RPMI7951 (cell line): ENCODE data around the gene SMIM10. TPM values are rescaled to one million over a fixed set of nuclear protein-coding genes. Genes with fewer than 3 reads are reported as not detected.
"Not testable (repeated sequence)": the region's sequence is repeated elsewhere in the genome, so short reads cannot be mapped to it uniquely, and the experiment has no call there.

ENCODE experiments used
- DNase-seq: peaks from one replicate; pipeline ENCODE4 v3.0.0-alpha.2; 2012; ENCODE audit warnings: low read depth
- total RNA-seq: library from RNA; depleted of rRNA; stranded (reverse); fragments of >200 nt; shearing (Covaris generic); gene quantifications from 2 replicates; pipeline ENCODE4 v1.2.3, GENCODE V29; 2014; rRNA removed

Gene SMIM10
- total RNA-seq: 5.8 and 8.2 TPM in 2 replicates

GRCh38 chrX:134990801-134991481 is at the start of gene SMIM10:
SMIM10 (plus strand) TSS chrX:134990991; CDS start chrX:134991096, 105 bp downstream.
- DNase-seq: peak; percentile 85

DNA sequence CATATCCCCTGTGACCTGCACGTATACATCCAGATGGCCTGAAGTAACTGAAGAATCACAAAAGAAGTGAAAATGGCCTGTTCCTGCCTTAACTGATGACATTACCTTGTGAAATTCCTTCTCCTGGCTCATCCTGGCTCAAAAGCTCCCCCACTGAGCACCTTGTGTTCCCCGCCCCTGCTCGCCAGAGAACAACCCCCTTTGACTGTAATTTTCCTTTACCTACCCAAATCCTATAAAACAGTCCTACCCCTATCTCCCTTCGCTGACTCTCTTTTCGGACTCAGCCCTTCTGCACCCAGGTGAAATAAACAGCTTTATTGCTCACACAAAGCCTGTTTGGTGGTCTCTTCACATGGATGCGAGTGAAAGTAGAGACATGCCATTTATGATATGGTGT is 44.4 kb upstream of the SMIM10 start:
- DNase-seq: not testable (repeated sequence)

GRCh38 chrX:134948333-134949241 is 42.2 kb upstream of the SMIM10 start:
- DNase-seq: peak; percentile 72

- peak; percentile 40 for DNase-seq
These were observed 41.5 kb upstream of the SMIM10 start for GRCh38 chrX:134949271-134949670.

GRCh38 chrX:134957836-134958235 is 33.0 kb upstream of the SMIM10 start:
- no peak for DNase-seq

DNA sequence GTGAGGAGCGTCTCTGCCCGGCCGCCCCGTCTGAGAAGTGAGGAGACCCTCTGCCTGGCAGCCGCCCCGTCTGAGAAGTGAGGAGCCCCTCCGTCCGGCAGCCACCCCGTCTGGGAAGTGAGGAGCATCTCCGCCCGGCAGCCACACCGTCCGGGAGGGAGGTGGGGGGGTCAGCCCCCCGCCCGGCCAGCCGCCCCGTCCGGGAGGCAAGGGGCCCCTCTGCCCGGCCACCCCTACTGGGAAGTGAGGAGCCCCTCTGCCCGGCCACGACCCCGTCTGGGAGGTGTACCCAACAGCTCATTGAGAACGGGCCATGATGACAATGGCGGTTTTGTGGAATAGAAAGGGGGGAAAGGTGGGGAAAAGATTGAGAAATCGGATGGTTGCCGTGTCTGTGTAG is 30.4 kb upstream of the SMIM10 start:
- not testable (repeated sequence) for DNase-seq

DNA sequence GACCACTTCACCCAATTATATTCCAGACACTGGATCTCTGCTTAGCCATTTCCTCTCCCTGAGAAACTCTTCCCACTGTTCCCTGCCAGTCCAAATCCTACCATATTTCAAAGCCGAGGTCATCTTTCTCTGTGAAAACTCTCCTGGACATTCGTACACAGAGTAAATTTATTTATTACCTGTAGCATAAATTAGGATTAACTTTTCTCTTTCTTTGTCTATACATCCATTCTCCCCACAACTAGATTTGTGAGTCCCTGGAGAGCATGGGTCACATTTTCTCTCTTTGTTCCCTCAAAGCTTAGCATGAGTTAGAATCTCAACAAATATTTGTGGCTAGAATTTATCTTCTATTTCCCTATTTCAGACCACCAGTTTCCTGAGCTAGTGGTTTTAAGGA is 27.8 kb upstream of the SMIM10 start:
- no peak for DNase-seq

- DNase-seq: peak; percentile 53
These were observed 21.1 kb upstream of the SMIM10 start for GRCh38 chrX:134969726-134970125.

- DNase-seq: no peak
These were observed 18.9 kb upstream of the SMIM10 start for GRCh38 chrX:134971926-134972325.

GRCh38 chrX:134975516-134975915 is 15.3 kb upstream of the SMIM10 start:
- peak; percentile 36 for DNase-seq

DNA sequence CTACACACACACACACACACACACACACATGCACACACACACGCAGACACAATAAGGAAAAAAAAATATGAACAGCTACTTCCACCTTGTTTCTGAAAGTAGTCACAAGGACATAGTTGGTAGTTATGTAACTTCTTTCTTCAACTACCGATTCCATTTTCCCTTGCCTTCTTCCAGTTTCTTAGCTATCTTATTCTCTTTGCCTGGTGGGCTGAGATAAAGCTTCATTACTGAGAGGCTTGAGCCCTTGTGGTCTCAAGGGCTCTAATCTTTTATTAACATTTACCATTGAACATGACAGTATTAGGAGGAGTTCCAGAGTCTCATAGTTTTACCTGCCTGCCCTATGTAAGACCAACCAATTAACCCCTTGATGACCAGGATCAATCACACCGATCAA is 8.9 kb upstream of the SMIM10 start:
- DNase-seq: no peak

DNA sequence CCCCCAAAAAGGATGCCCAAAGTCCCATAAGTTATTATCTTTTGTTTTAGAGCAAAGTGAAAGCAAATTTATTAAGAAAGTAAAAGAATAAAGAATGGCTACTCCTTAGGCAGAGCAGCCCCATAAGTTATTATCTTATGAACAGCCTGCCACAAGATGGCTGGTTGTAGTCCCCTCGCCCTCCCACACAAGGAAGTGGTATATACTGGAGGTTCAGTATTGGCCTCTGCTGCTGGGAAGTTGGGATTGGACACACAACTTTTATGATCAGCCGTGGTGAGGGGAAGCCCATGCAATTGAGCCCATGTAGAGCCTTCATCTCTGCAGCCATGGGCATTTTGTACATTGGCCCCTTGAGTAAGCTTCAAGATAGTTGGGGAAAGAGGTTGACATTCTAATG is 8.0 kb upstream of the SMIM10 start:
- no peak for DNase-seq

GRCh38 chrX:134985479-134985878 is 5.3 kb upstream of the SMIM10 start:
- DNase-seq: no peak

GRCh38 chrX:134990475-134990800 is 353 bp upstream of the SMIM10 start:
- peak; percentile 23 for DNase-seq

GRCh38 chrX:134997646-134998045 is 6.9 kb downstream of the SMIM10 start:
- no peak for DNase-seq

- DNase-seq: peak; percentile 29
These were observed 7.5 kb downstream of the SMIM10 start for GRCh38 chrX:134998246-134998645.

- DNase-seq: peak; percentile 42
These were observed 8.7 kb downstream of the SMIM10 start for GRCh38 chrX:134999469-134999868.

GRCh38 chrX:135000516-135000915 is 9.7 kb downstream of the SMIM10 start:
- DNase-seq: no peak

GRCh38 chrX:135003876-135004623 is 13.3 kb downstream of the SMIM10 start:
- peak; percentile 79 for DNase-seq

GRCh38 chrX:135006187-135006586 is 15.4 kb downstream of the SMIM10 start:
- DNase-seq: no peak

- no peak for DNase-seq
These were observed 18.3 kb downstream of the SMIM10 start for GRCh38 chrX:135009057-135009610.

- DNase-seq: no peak
These were observed 19.0 kb downstream of the SMIM10 start for GRCh38 chrX:135009838-135010237.
